Stomach (tissue), 9 donors: ENCODE measurements around the gene PPP2R2C. TPM values are rescaled to one million over a fixed set of nuclear protein-coding genes. Genes with fewer than 3 reads are reported as not detected.

Source experiments
- DNase-seq, 2 donors: peaks; one replicate each; pipeline versions ENCODE4 v3.0.0 to v3.0.0-alpha.2; 2013 to 2019
- H3K27ac ChIP-seq, 5 donors: fragments of 200-600 bp in 4 of 5; sonication (generic) in 4 of 5; one replicate each; pipeline ENCODE4 v1.5.1; 2013 to 2019; ENCODE audit warnings: mild to moderate bottlenecking in 1 of 5, moderate library complexity in 1 of 5
- H3K27me3 ChIP-seq, 3 donors: fragments of 200-600 bp; sonication (generic); one replicate each; pipeline ENCODE4 v1.5.1; 2017 to 2019; ENCODE audit warnings: mixed run types in 1 of 3
- H3K36me3 ChIP-seq, 4 donors: fragments of 200-600 bp; sonication (generic); 1 replicate in 3 of 4; 2 replicates in 1 of 4; pipeline ENCODE4 v1.5.1; 2016 to 2019
- H3K4me1 ChIP-seq, 4 donors: fragments of 200-600 bp; sonication (generic); one replicate each; pipeline ENCODE4 v1.5.1; 2016 to 2019
- H3K4me3 ChIP-seq, 4 donors: fragments of 200-600 bp; sonication (generic) in 3 of 4; one replicate each; pipeline ENCODE4 v1.5.1; 2016 to 2019; ENCODE audit warnings: mild to moderate bottlenecking in 1 of 4
- H3K9me3 ChIP-seq, 4 donors: fragments of 200-600 bp; sonication (generic); one replicate each; pipeline ENCODE4 v1.5.1; 2016 to 2019
- CTCF ChIP-seq, 7 experiments: fragments of 450-650 bp in 4 of 7; fragments of 200-600 bp in 3 of 7; sonication (generic) in 3 of 7; IDR thresholded peaks; one replicate each; pipeline ENCODE4 v1.5.1; 2016 to 2019; ENCODE audit warnings: antibody characterized with exemption in 7 of 7, control low read depth in 2 of 7, mild to moderate bottlenecking in 1 of 7
- EP300 ChIP-seq: sonication (generic); formaldehyde crosslinking; IDR thresholded peaks from one replicate; pipeline ENCODE4 v1.6.1; 2017; ENCODE audit warnings: antibody characterized with exemption
- POLR2A ChIP-seq, 4 donors: fragments of 450-650 bp; IDR thresholded peaks; one replicate each; pipeline ENCODE4 v1.6.1; 2016; ENCODE audit warnings: antibody characterized with exemption in 4 of 4, control low read depth in 2 of 4, mild to moderate bottlenecking in 1 of 4, moderate library complexity in 1 of 4
- POLR2AphosphoS5 ChIP-seq, 3 donors: sonication (generic); formaldehyde crosslinking; IDR thresholded peaks; one replicate each; pipeline ENCODE4 v1.6.1; 2016; ENCODE audit warnings: antibody characterized with exemption in 3 of 3
- WGBS, 5 donors: extraction: QIAGEN DNeasy Blood & Tissue Kit in 3 of 5; methylation state at CpG; one replicate each; pipeline versions ENCODE4 v1.1.5 to v1.1.7; 2013 to 2018; 5-methylcytosine and 5-hydroxymethylcytosine counted together
- intact Hi-C: fragments of 100-400 bp; cut with DNase I; formaldehyde crosslinking; loops from one replicate; pipeline ENCODE4 v1.15.1; 2023; ENCODE audit warnings: low total_unique reads
- polyA plus RNA-seq, 3 donors: library from polyadenylated mRNA; stranded (reverse); fragments of 200-250 nt; gene quantifications; one replicate each; pipeline ENCODE4 v1.2.3, GENCODE V29; 2013
- total RNA-seq, 5 donors: library from RNA; depleted of rRNA; stranded (reverse); fragments of >200 nt; gene quantifications; one replicate each; pipeline versions ENCODE4 v1.1.0 to v1.2.3, GENCODE V29; 2014 to 2016
- donor health status: healthy with polysubstance abuse.
- donor health status: Bipolar disorder and iron deficiency.
- donor health status: healthy.

The PPP2R2C gene
- total and polyA plus RNA-seq, 8 donors: 1.4 to 5.0 (median 1.5) TPM; not detected in 5

- DNase-seq: peak in 1 of 2 donors; percentile 81
- Histone ChIP-seq H3K27ac (peak overlapping the region in 4 of 5 donors; percentile 61 to 97 (median 67)), H3K4me3 (peak overlapping the region in 1 of 4 donors; percentile 16), H3K4me1 (peaks cover 65 to 96% (median 86%) of the 10 kb centered on the region in 4 donors), H3K36me3 (peaks cover 4 to 38% (median 33%) of the 10 kb centered on the region in 4 donors), H3K9me3 (no peaks in the 10 kb centered on the region), H3K27me3 (no peaks in the 10 kb centered on the region)
- 48 to 58% (median 57%) methylated on average over 17 to 22 of the region's 22 CpGs for WGBS, 5 donors
- intact Hi-C loops: no loop called here
- TF ChIP-seq POLR2A (IDR thresholded peaks at IDR 0.05) (no peak), EP300 (no peak), POLR2AphosphoS5 (IDR thresholded peaks at IDR 0.05) (no peak), CTCF (IDR thresholded peaks at IDR 0.05) (no peak)
Measured at GRCh38 chr4:6275898-6276806, 196.3 kb downstream of the PPP2R2C start.

GRCh38 chr4:6275351-6275750 lies 197.1 kb downstream of the PPP2R2C start:
- intact Hi-C loops: no loop called here
- Histone ChIP-seq H3K4me1 (peaks cover 73 to 96% (median 89%) of the 10 kb centered on the region in 4 donors), H3K9me3 (no peaks in the 10 kb centered on the region), H3K27me3 (peaks cover 0 to 1% (median 0%) of the 10 kb centered on the region in 3 donors), H3K36me3 (peaks cover 4 to 30% (median 28%) of the 10 kb centered on the region in 4 donors), H3K27ac (peak overlapping the region in 3 of 5 donors; percentile 64 to 97 (median 70)), H3K4me3 (peak overlapping the region in 1 of 4 donors; percentile 16)
- 79 to 86% (median 82%) methylated on average over 9 to 10 of the region's 10 CpGs for WGBS, 5 donors
- TF ChIP-seq CTCF (IDR thresholded peaks at IDR 0.05): no peak
- TF ChIP-seq EP300: no peak
- no peak for TF ChIP-seq POLR2A (IDR thresholded peaks at IDR 0.05)
- no peak for TF ChIP-seq POLR2AphosphoS5 (IDR thresholded peaks at IDR 0.05)
- DNase-seq: no peak

- no peak for DNase-seq
- Histone ChIP-seq H3K27me3 (peaks cover 0 to 12% (median 0%) of the 10 kb centered on the region in 3 donors), H3K4me1 (peaks cover 68 to 91% (median 88%) of the 10 kb centered on the region in 4 donors), H3K9me3 (no peaks in the 10 kb centered on the region), H3K4me3 (peak overlapping the region in 1 of 4 donors; percentile 18), H3K27ac (peak overlapping the region in 4 of 5 donors; percentile 86 to 97 (median 90)), H3K36me3 (peaks cover 4 to 13% (median 11%) of the 10 kb centered on the region in 4 donors)
- intact Hi-C loops: no loop called here
- TF ChIP-seq POLR2AphosphoS5 (IDR thresholded peaks at IDR 0.05): no peak
- no peak for TF ChIP-seq POLR2A (IDR thresholded peaks at IDR 0.05)
- no peak for TF ChIP-seq CTCF (IDR thresholded peaks at IDR 0.05)
- TF ChIP-seq EP300: no peak
- WGBS, 5 donors: 40 to 81% (median 72%) methylated on average over 1 of the region's 1 CpG
Measured at GRCh38 chr4:6273661-6273990, 198.8 kb downstream of the PPP2R2C start.

- TF ChIP-seq POLR2AphosphoS5 (IDR thresholded peaks at IDR 0.05): peak in 1 of 3 donors; percentile 64
- TF ChIP-seq CTCF (IDR thresholded peaks at IDR 0.05): no peak
- Histone ChIP-seq H3K27ac (peak overlapping the region in 4 of 5 donors; percentile 86 to 97 (median 90)), H3K4me1 (peaks cover 63 to 86% (median 83%) of the 10 kb centered on the region in 4 donors), H3K9me3 (no peaks in the 10 kb centered on the region), H3K36me3 (peaks cover 4 to 12% (median 7%) of the 10 kb centered on the region in 4 donors), H3K4me3 (peak overlapping the region in 1 of 4 donors; percentile 18), H3K27me3 (peaks cover 0 to 12% (median 0%) of the 10 kb centered on the region in 3 donors)
- intact Hi-C loops: no loop called here
- WGBS, 5 donors: 52 to 69% (median 64%) methylated on average over 14 to 15 of the region's 15 CpGs
- DNase-seq: peak in 1 of 2 donors; percentile 73
Measured at GRCh38 chr4:6272863-6273660, 199.4 kb downstream of the PPP2R2C start.
